K562 (cell line): Measurements from ENCODE around the gene RPS23. TPM values are rescaled to one million over a fixed set of nuclear protein-coding genes. Genes with fewer than 3 reads are reported as not detected.

Experiments
- ARNT ChIP-seq, 2 experiments: fragments of 450-650 bp; IDR thresholded peaks; 2 replicates each; pipeline ENCODE4 v1.6.1; 2016; ENCODE audit warnings: mild to moderate bottlenecking in 1 of 2
- ASH1L ChIP-seq: fragments of 450-650 bp; IDR thresholded peaks from 2 replicates; pipeline ENCODE4 v1.6.1; 2018; ENCODE audit warnings: borderline replicate concordance, mild to moderate bottlenecking, low read depth; ENCODE audit not compliant: partially characterized antibody
- CBFA2T3 ChIP-seq: fragments of 450-650 bp; IDR thresholded peaks from 2 replicates; pipeline ENCODE4 v1.6.1; 2017
- CTCFL ChIP-seq: IDR thresholded peaks from 2 replicates; pipeline ENCODE4 v1.6.1; 2011; ENCODE audit warnings: borderline replicate concordance, low read depth, mild to moderate bottlenecking, moderate library complexity, low read length; ENCODE audit not compliant: insufficient read depth, poor library complexity, severe bottlenecking
- EWSR1 ChIP-seq: fragments of 450-650 bp; IDR thresholded peaks from 2 replicates; pipeline ENCODE4 v1.6.1; 2018; ENCODE audit warnings: borderline replicate concordance, mild to moderate bottlenecking, low read depth, moderate library complexity; ENCODE audit not compliant: partially characterized antibody
- FIP1L1 ChIP-seq: fragments of 200-400 bp; formaldehyde crosslinking; IDR thresholded peaks from 2 replicates; pipeline ENCODE4 v1.6.1; 2018; ENCODE audit warnings: mild to moderate bottlenecking, low read depth, low read length; ENCODE audit not compliant: poor library complexity, severe bottlenecking
- FOS ChIP-seq: IDR thresholded peaks from 3 replicates; pipeline ENCODE4 v1.6.1; 2011; ENCODE audit not compliant: insufficient read length; ENCODE audit errors: extremely low read depth
- JUND ChIP-seq, 2 experiments: IDR thresholded peaks; 2 replicates in 1 of 2; 3 replicates in 1 of 2; pipeline ENCODE4 v1.6.1; 2011; ENCODE audit warnings: borderline replicate concordance in 2 of 2, low read depth in 2 of 2, low read length in 2 of 2, improper control_type of control experiment in 1 of 2, missing biosample characterization in 1 of 2, missing genetic modification characterization in 1 of 2, missing genetic modification reagents in 1 of 2
- MTA1 ChIP-seq: fragments of 450-650 bp; IDR thresholded peaks from 2 replicates; pipeline ENCODE4 v1.6.1; 2017; ENCODE audit warnings: borderline replicate concordance
- NR2C1 ChIP-seq, 2 experiments: fragments of 450-650 bp; IDR thresholded peaks; 2 replicates each; pipeline ENCODE4 v1.6.1; 2017; ENCODE audit warnings: mild to moderate bottlenecking in 2 of 2, antibody characterized with exemption in 1 of 2, inconsistent platforms in 1 of 2, missing compliant biosample characterization in 1 of 2, missing genetic modification characterization in 1 of 2
- PPARD ChIP-seq: fragments of 250-450 bp; sonication (Bioruptor Pico); IDR thresholded peaks from 2 replicates; pipeline ENCODE4 v1.8.0; 2022; ENCODE audit warnings: inconsistent platforms, mild to moderate bottlenecking, moderate library complexity
- RFX5 ChIP-seq: IDR thresholded peaks from 2 replicates; pipeline ENCODE4 v1.6.1; 2011; ENCODE audit warnings: low read depth, mild to moderate bottlenecking, improper control_type of control experiment, low read length
- SOX6 ChIP-seq: fragments of 450-650 bp; IDR thresholded peaks from 2 replicates; pipeline ENCODE4 v1.6.1; 2014; ENCODE audit warnings: mild to moderate bottlenecking
- TOE1 ChIP-seq, 2 experiments: fragments of 450-650 bp in 1 of 2; sonication (generic) in 1 of 2; formaldehyde crosslinking in 1 of 2; IDR thresholded peaks; 2 replicates each; pipeline versions ENCODE4 v1.7.1 to v1.8.0; 2016 to 2022; ENCODE audit warnings: borderline replicate concordance in 2 of 2, mild to moderate bottlenecking in 2 of 2, antibody characterized with exemption in 1 of 2, inconsistent platforms in 1 of 2, low read depth in 1 of 2, missing genetic modification reagents in 1 of 2, moderate library complexity in 1 of 2
- ZBTB1 ChIP-seq: sonication (generic); formaldehyde crosslinking; IDR thresholded peaks from 2 replicates; pipeline ENCODE4 v1.8.1; 2023; ENCODE audit warnings: missing genetic modification reagents, low read depth, mild to moderate bottlenecking, borderline replicate concordance
- ZNF445 ChIP-seq: fragments of 250-450 bp; sonication (Bioruptor Pico); IDR thresholded peaks from 2 replicates; pipeline ENCODE4 v1.4.0; 2020; ENCODE audit warnings: low read depth, mild to moderate bottlenecking, moderate library complexity
- ZNF764 ChIP-seq: fragments of 250-450 bp; sonication (Bioruptor Pico); IDR thresholded peaks from 2 replicates; pipeline ENCODE4 v1.4.0; 2020; ENCODE audit warnings: low read depth, mild to moderate bottlenecking, moderate library complexity
- ZNF778 ChIP-seq: fragments of 450-650 bp; formaldehyde crosslinking; IDR thresholded peaks from 2 replicates; pipeline ENCODE4 v1.4.0; 2020; ENCODE audit warnings: mild to moderate bottlenecking, moderate library complexity
- polyA plus RNA-seq, 8 experiments: library from polyadenylated mRNA; depleted of rRNA in 4 of 8; stranded (reverse) in 5 of 8; unstranded in 3 of 8; fragments of >200 nt; fragmentation: Nextera tagmentation in 2 of 8; fragmentation: Illumina TruSeq in 1 of 8; extraction: Ambion mirVana in 2 of 8; extraction: Trizol in 1 of 8; gene quantifications; 2 replicates each; pipeline versions ENCODE4 v1.2.1 to v1.2.3, GENCODE V29; 2011 to 2014; ENCODE audit warnings: inconsistent platforms in 1 of 8, missing spikeins in 1 of 8
- total RNA-seq, 7 experiments: library from RNA; depleted of rRNA in 6 of 7; stranded (reverse); fragments of >200 nt in 6 of 7; fragmentation: Illumina TruSeq in 2 of 7; extraction: Trizol in 2 of 7; gene quantifications; 2 replicates each; pipeline versions ENCODE4 v1.2.1 to v1.2.3, GENCODE V29; 2011 to 2021; ENCODE audit warnings: low replicate concordance in 1 of 7
- TF ChIP-seq, protein P1 (sequence below): fragments of 450-650 bp; IDR thresholded peaks from one replicate; pipeline ENCODE4 v1.6.1; 2018; ENCODE audit warnings: mild to moderate bottlenecking, moderate library complexity; ENCODE audit not compliant: partially characterized antibody
- TF ChIP-seq, protein P2 (sequence below): fragments of 250-450 bp; sonication (Bioruptor Pico); IDR thresholded peaks from 2 replicates; pipeline ENCODE4 v1.8.0; 2022; ENCODE audit warnings: moderate library complexity, mild to moderate bottlenecking, inconsistent platforms
- TF ChIP-seq, protein P3 (sequence below): fragments of 200-400 bp; formaldehyde crosslinking; IDR thresholded peaks from 2 replicates; pipeline ENCODE4 v1.6.1; 2017; ENCODE audit warnings: mild to moderate bottlenecking, low read depth, low read length, moderate library complexity

Gene RPS23
- total and polyA plus RNA-seq, 9 of the 15 experiments (the other 6 are each of a cell fraction or from before 2014, with no cell fraction given): 3,252 to 10,689 (median 6,302) TPM

GRCh38 chr5:82283893-82284292 is 5.7 kb upstream of the RPS23 start (continued):
- TF ChIP-seq, protein P1, sequence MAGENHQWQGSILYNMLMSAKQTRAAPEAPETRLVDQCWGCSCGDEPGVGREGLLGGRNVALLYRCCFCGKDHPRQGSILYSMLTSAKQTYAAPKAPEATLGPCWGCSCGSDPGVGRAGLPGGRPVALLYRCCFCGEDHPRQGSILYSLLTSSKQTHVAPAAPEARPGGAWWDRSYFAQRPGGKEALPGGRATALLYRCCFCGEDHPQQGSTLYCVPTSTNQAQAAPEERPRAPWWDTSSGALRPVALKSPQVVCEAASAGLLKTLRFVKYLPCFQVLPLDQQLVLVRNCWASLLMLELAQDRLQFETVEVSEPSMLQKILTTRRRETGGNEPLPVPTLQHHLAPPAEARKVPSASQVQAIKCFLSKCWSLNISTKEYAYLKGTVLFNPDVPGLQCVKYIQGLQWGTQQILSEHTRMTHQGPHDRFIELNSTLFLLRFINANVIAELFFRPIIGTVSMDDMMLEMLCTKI: no peak
- TF ChIP-seq RFX5: no peak
- no peak for TF ChIP-seq FIP1L1
- TF ChIP-seq ZNF445 (CRISPR knock-in tag): no peak
- no peak for TF ChIP-seq ARNT (IDR thresholded peaks at IDR 0.05)
- no peak for TF ChIP-seq ZNF764 (CRISPR knock-in tag)
- no peak for TF ChIP-seq SOX6
- no peak for TF ChIP-seq ZNF778 (CRISPR knock-in tag)
- no peak for TF ChIP-seq CTCFL
- TF ChIP-seq FOS: no peak
- TF ChIP-seq NR2C1 (IDR thresholded peaks at IDR 0.05): 0 out of 2 replicates have a peak, but pooled peaks have one; percentile 20
- no peak for TF ChIP-seq NR2C1 (tag; IDR thresholded peaks at IDR 0.05)
- no peak for TF ChIP-seq TOE1 (IDR thresholded peaks at IDR 0.05; ENCODE audit: borderline replicate concordance)
- TF ChIP-seq TOE1 (CRISPR knock-in tag; IDR thresholded peaks at IDR 0.05; ENCODE audit: borderline replicate concordance, low read depth): no peak
- TF ChIP-seq MTA1: no peak
- TF ChIP-seq ZBTB1: no peak
- peak; percentile 74 for TF ChIP-seq CBFA2T3
- TF ChIP-seq JUND (IDR thresholded peaks at IDR 0.05; ENCODE audit: borderline replicate concordance, low read depth, low read length): no peak
- no peak for TF ChIP-seq JUND (tag; IDR thresholded peaks at IDR 0.05; ENCODE audit: borderline replicate concordance, low read depth, low read length)
- TF ChIP-seq ASH1L: no peak
- TF ChIP-seq PPARD (CRISPR knock-in tag): no peak
- TF ChIP-seq, protein P2, sequence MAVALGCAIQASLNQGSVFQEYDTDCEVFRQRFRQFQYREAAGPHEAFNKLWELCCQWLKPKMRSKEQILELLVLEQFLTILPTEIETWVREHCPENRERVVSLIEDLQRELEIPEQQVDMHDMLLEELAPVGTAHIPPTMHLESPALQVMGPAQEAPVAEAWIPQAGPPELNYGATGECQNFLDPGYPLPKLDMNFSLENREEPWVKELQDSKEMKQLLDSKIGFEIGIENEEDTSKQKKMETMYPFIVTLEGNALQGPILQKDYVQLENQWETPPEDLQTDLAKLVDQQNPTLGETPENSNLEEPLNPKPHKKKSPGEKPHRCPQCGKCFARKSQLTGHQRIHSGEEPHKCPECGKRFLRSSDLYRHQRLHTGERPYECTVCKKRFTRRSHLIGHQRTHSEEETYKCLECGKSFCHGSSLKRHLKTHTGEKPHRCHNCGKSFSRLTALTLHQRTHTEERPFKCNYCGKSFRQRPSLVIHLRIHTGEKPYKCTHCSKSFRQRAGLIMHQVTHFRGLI (CRISPR knock-in tag): no peak
- TF ChIP-seq, protein P3, sequence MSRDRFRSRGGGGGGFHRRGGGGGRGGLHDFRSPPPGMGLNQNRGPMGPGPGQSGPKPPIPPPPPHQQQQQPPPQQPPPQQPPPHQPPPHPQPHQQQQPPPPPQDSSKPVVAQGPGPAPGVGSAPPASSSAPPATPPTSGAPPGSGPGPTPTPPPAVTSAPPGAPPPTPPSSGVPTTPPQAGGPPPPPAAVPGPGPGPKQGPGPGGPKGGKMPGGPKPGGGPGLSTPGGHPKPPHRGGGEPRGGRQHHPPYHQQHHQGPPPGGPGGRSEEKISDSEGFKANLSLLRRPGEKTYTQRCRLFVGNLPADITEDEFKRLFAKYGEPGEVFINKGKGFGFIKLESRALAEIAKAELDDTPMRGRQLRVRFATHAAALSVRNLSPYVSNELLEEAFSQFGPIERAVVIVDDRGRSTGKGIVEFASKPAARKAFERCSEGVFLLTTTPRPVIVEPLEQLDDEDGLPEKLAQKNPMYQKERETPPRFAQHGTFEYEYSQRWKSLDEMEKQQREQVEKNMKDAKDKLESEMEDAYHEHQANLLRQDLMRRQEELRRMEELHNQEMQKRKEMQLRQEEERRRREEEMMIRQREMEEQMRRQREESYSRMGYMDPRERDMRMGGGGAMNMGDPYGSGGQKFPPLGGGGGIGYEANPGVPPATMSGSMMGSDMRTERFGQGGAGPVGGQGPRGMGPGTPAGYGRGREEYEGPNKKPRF: no peak
- TF ChIP-seq EWSR1: no peak
